Ectodermal cell (in vitro differentiated cells): ENCODE results near the gene PPP6R1.

ENCODE experiments used
- H3K27ac ChIP-seq: 2 replicates; pipeline ENCODE4 v1.7.0; 2013; ENCODE audit warnings: mild to moderate bottlenecking, low read depth, low read length; ENCODE audit not compliant: insufficient read depth, poor library complexity, severe bottlenecking
- H3K27me3 ChIP-seq: 2 replicates; pipeline ENCODE4 v1.7.0; 2013; ENCODE audit warnings: mild to moderate bottlenecking, low read length; ENCODE audit not compliant: insufficient read depth, control insufficient read depth, poor library complexity, severe bottlenecking
- H3K36me3 ChIP-seq: one replicate; pipeline ENCODE4 v1.7.0; 2013; ENCODE audit warnings: low read length; ENCODE audit not compliant: control insufficient read depth, insufficient read depth
- H3K4me1 ChIP-seq: one replicate; pipeline ENCODE4 v1.7.0; 2013; ENCODE audit warnings: low read length; ENCODE audit not compliant: control insufficient read depth, insufficient read depth
- H3K4me3 ChIP-seq: 2 replicates; pipeline ENCODE4 v1.7.0; 2013; ENCODE audit warnings: low read depth, low read length, control low read depth; ENCODE audit not compliant: insufficient read depth
- H3K9me3 ChIP-seq: 2 replicates; pipeline ENCODE4 v1.7.0; 2013; ENCODE audit warnings: mild to moderate bottlenecking, low read length, moderate library complexity; ENCODE audit not compliant: control insufficient read depth
- WGBS, 2 experiments: methylation state at CpG; one replicate each; pipeline ENCODE4 v1.1.7; 2013; ENCODE audit warnings: missing lambda C conversion rate in 2 of 2; 5-methylcytosine and 5-hydroxymethylcytosine counted together

Gene PPP6R1

GRCh38 chr19:55301459-55302317 is 42.9 kb upstream of the PPP6R1 start:
- Histone ChIP-seq H3K4me3 (no peak overlapping the region), H3K36me3 (peaks cover 31% of the 10 kb centered on the region), H3K27ac (no peak overlapping the region), H3K27me3 (no peaks in the 10 kb centered on the region), H3K9me3 (no peaks in the 10 kb centered on the region), H3K4me1 (peaks cover 7% of the 10 kb centered on the region)
- WGBS, 2 experiments: 25 to 26% methylated on average over 42 of the region's 42 CpGs

GRCh38 chr19:55300886-55301458 is 42.2 kb upstream of the PPP6R1 start:
- Histone ChIP-seq H3K27me3 (no peaks in the 10 kb centered on the region), H3K9me3 (no peaks in the 10 kb centered on the region), H3K4me1 (peaks cover 7% of the 10 kb centered on the region), H3K36me3 (peaks cover 28% of the 10 kb centered on the region), H3K4me3 (no peak overlapping the region), H3K27ac (no peak overlapping the region)
- WGBS, 2 experiments: 61 to 66% methylated on average over 15 of the region's 15 CpGs

- no peaks in the 10 kb centered on the region for H3K9me3 ChIP-seq
- no peaks in the 10 kb centered on the region for H3K27me3 ChIP-seq
- 90 to 93% methylated on average over 10 of the region's 10 CpGs for WGBS, 2 experiments
- H3K4me1 ChIP-seq: peaks cover 7% of the 10 kb centered on the region
- H3K36me3 ChIP-seq: peaks cover 30% of the 10 kb centered on the region
- H3K4me3 ChIP-seq: no peak overlapping the region
- H3K27ac ChIP-seq: no peak overlapping the region
Measured at GRCh38 chr19:55299991-55300390, 41.2 kb upstream of the PPP6R1 start.

GRCh38 chr19:55297267-55297666 is 38.5 kb upstream of the PPP6R1 start:
- WGBS, 2 experiments: 94 to 96% methylated on average over 10 of the region's 10 CpGs
- no peak overlapping the region for H3K27ac ChIP-seq
- no peaks in the 10 kb centered on the region for H3K9me3 ChIP-seq
- no peaks in the 10 kb centered on the region for H3K27me3 ChIP-seq
- peaks cover 7% of the 10 kb centered on the region for H3K4me1 ChIP-seq
- H3K4me3 ChIP-seq: no peak overlapping the region
- peaks cover 25% of the 10 kb centered on the region for H3K36me3 ChIP-seq

- Histone ChIP-seq H3K27ac (no peak overlapping the region), H3K36me3 (peaks cover 20% of the 10 kb centered on the region)
Measured at GRCh38 chr19:55289117-55289796, 30.4 kb upstream of the PPP6R1 start.

GRCh38 chr19:55287361-55288079 is 28.7 kb upstream of the PPP6R1 start:
- WGBS, 2 experiments: 95 to 97% methylated on average over 21 of the region's 21 CpGs
- H3K9me3 ChIP-seq: no peaks in the 10 kb centered on the region
- no peak overlapping the region for H3K4me3 ChIP-seq
- H3K36me3 ChIP-seq: peaks cover 10% of the 10 kb centered on the region
- peaks cover 10% of the 10 kb centered on the region for H3K4me1 ChIP-seq
- no peaks in the 10 kb centered on the region for H3K27me3 ChIP-seq
- no peak overlapping the region for H3K27ac ChIP-seq

More at GRCh38 chr19:55289117-55289796, 30.4 kb upstream of the PPP6R1 start:
- Histone ChIP-seq H3K4me1 (peaks cover 8% of the 10 kb centered on the region), H3K27me3 (no peaks in the 10 kb centered on the region), H3K9me3 (no peaks in the 10 kb centered on the region), H3K4me3 (no peak overlapping the region)
- WGBS, 2 experiments: 94 to 96% methylated on average over 9 of the region's 9 CpGs

- peak overlapping the region; percentile 64 for H3K4me3 ChIP-seq
- H3K27ac ChIP-seq: no peak overlapping the region
- WGBS, 2 experiments: 71 to 73% methylated on average over 18 of the region's 18 CpGs
Measured at GRCh38 chr19:55285229-55285890, 26.5 kb upstream of the PPP6R1 start.

GRCh38 chr19:55284405-55285058 is 25.7 kb upstream of the PPP6R1 start:
- H3K4me1 ChIP-seq: peaks cover 16% of the 10 kb centered on the region
- peak overlapping the region; percentile 64 for H3K4me3 ChIP-seq
- peaks cover 7% of the 10 kb centered on the region for H3K36me3 ChIP-seq
- peak overlapping the region; percentile 63 for H3K27ac ChIP-seq
- 5 to 12% methylated on average over 9 to 15 of the region's 16 CpGs for whole genome bisulfite sequencing, 2 experiments
- H3K9me3 ChIP-seq: no peaks in the 10 kb centered on the region
- no peaks in the 10 kb centered on the region for H3K27me3 ChIP-seq

More at GRCh38 chr19:55285229-55285890, 26.5 kb upstream of the PPP6R1 start:
- Histone ChIP-seq H3K4me1 (peaks cover 16% of the 10 kb centered on the region), H3K9me3 (no peaks in the 10 kb centered on the region), H3K27me3 (no peaks in the 10 kb centered on the region), H3K36me3 (peaks cover 10% of the 10 kb centered on the region)
